CD14-positive monocyte (primary cell): ENCODE results near the gene HAUS5. TPM values are rescaled to one million over a fixed set of nuclear protein-coding genes. Genes with fewer than 3 reads are reported as not detected.

Source experiments
- DNase-seq, 3 donors: peaks; one replicate each; pipeline ENCODE4 v3.0.0-alpha.2; 2011 to 2022
- H2AFZ ChIP-seq: 2 replicates; pipeline ENCODE4 v1.6.0; 2012; ENCODE audit warnings: mild to moderate bottlenecking, low read depth, low read length, inconsistent platforms; ENCODE audit not compliant: insufficient read depth, poor library complexity, severe bottlenecking
- H3K27ac ChIP-seq, 2 donors: 1 replicate in 1 of 2; 2 replicates in 1 of 2; pipeline ENCODE4 v1.5.1; 2012 to 2013; ENCODE audit warnings: low read length in 2 of 2, control low read depth in 1 of 2, inconsistent platforms in 1 of 2, low read depth in 1 of 2, mild to moderate bottlenecking in 1 of 2
- H3K27me3 ChIP-seq, 2 donors: one replicate each; pipeline versions ENCODE4 v1.6.0 to v1.6.1; 2011 to 2013; ENCODE audit warnings: low read length in 2 of 2; ENCODE audit not compliant: control insufficient read depth in 2 of 2, insufficient read depth in 2 of 2
- H3K36me3 ChIP-seq, 2 donors: replicated peaks in 1 of 2; 1 replicate in 1 of 2; 2 replicates in 1 of 2; pipeline versions ENCODE4 v1.5.1 to v1.6.1; 2012 to 2013; ENCODE audit warnings: low read length in 2 of 2, control low read depth in 1 of 2, inconsistent platforms in 1 of 2, mild to moderate bottlenecking in 1 of 2; ENCODE audit not compliant: insufficient read depth in 2 of 2, control insufficient read depth in 1 of 2
- H3K4me1 ChIP-seq, 2 donors: 1 replicate in 1 of 2; 2 replicates in 1 of 2; pipeline versions ENCODE4 v1.5.1 to v1.6.1; 2012 to 2013; ENCODE audit warnings: low read length in 2 of 2, control low read depth in 1 of 2, inconsistent platforms in 1 of 2, mild to moderate bottlenecking in 1 of 2, moderate library complexity in 1 of 2; ENCODE audit not compliant: insufficient read depth in 2 of 2, control insufficient read depth in 1 of 2
- H3K4me2 ChIP-seq: replicated peaks from 2 replicates; pipeline ENCODE3; 2012; ENCODE audit warnings: low read length, moderate library complexity, mild to moderate bottlenecking; ENCODE audit not compliant: poor library complexity, severe bottlenecking; ENCODE audit errors: extremely low read depth
- H3K4me3 ChIP-seq, 3 experiments: fragments of 200-600 bp in 1 of 3; sonication (generic) in 1 of 3; replicated peaks in 1 of 3; 1 replicate in 2 of 3; 2 replicates in 1 of 3; pipeline ENCODE4 v1.5.1; 2011 to 2013; ENCODE audit warnings: low read length in 3 of 3, mild to moderate bottlenecking in 3 of 3, control low read depth in 2 of 3, low read depth in 2 of 3, inconsistent platforms in 1 of 3, moderate library complexity in 1 of 3
- H3K79me2 ChIP-seq: 2 replicates; pipeline ENCODE4 v1.6.0; 2012; ENCODE audit warnings: mild to moderate bottlenecking, control low read depth, inconsistent platforms, low read length, moderate library complexity; ENCODE audit not compliant: insufficient read depth
- H3K9ac ChIP-seq: 2 replicates; pipeline ENCODE4 v1.6.0; 2017; ENCODE audit warnings: low read length, mild to moderate bottlenecking; ENCODE audit not compliant: insufficient read depth, poor library complexity, severe bottlenecking
- H3K9me3 ChIP-seq, 2 donors: replicated peaks in 1 of 2; 1 replicate in 1 of 2; 2 replicates in 1 of 2; pipeline versions ENCODE4 v1.5.1 to v1.6.1; 2012 to 2013; ENCODE audit warnings: low read length in 2 of 2, control low read depth in 1 of 2; ENCODE audit not compliant: control insufficient read depth in 1 of 2, insufficient read depth in 1 of 2
- H4K20me1 ChIP-seq: 2 replicates; pipeline ENCODE4 v1.6.0; 2012; ENCODE audit warnings: mild to moderate bottlenecking, low read length, control low read depth, moderate library complexity; ENCODE audit not compliant: insufficient read depth
- H3K27ac Mint-ChIP-seq, 7 donors: one replicate each; pipeline ENCODE4 v1.8.0; 2020; ENCODE audit warnings: mild to moderate bottlenecking in 7 of 7, mixed read lengths in 7 of 7, moderate library complexity in 6 of 7, inconsistent platforms in 2 of 7
- H3K27me3 Mint-ChIP-seq, 3 donors: one replicate each; pipeline ENCODE4 v1.8.0; 2021 to 2022; ENCODE audit warnings: low read depth in 3 of 3, mild to moderate bottlenecking in 3 of 3, mixed read lengths in 3 of 3, moderate library complexity in 3 of 3, inconsistent platforms in 1 of 3
- H3K36me3 Mint-ChIP-seq, 2 donors: one replicate each; pipeline ENCODE4 v1.8.0; 2020; ENCODE audit warnings: mixed read lengths in 2 of 2, inconsistent platforms in 1 of 2, mild to moderate bottlenecking in 1 of 2
- H3K4me1 Mint-ChIP-seq: one replicate; pipeline ENCODE4 v1.8.0; 2020; ENCODE audit warnings: mild to moderate bottlenecking, mixed read lengths
- H3K4me3 Mint-ChIP-seq, 2 donors: one replicate each; pipeline ENCODE4 v1.8.0; 2020; ENCODE audit warnings: mild to moderate bottlenecking in 2 of 2, mixed read lengths in 2 of 2, moderate library complexity in 1 of 2
- H3K9me3 Mint-ChIP-seq, 7 donors: one replicate each; pipeline ENCODE4 v1.8.0; 2020 to 2022; ENCODE audit warnings: mixed read lengths in 7 of 7, mild to moderate bottlenecking in 6 of 7, moderate library complexity in 6 of 7, inconsistent platforms in 2 of 7
- WGBS: methylation state at CpG from one replicate; pipeline ENCODE4 v1.1.5; 2013; ENCODE audit warnings: missing lambda C conversion rate; ENCODE audit not compliant: insufficient coverage; 5-methylcytosine and 5-hydroxymethylcytosine counted together
- intact Hi-C, 2 donors: fragments of 100-400 bp; cut with micrococcal nuclease; formaldehyde crosslinking; loops; one replicate each; pipeline versions ENCODE4 v1.15.0 to v1.15.1; 2023
- polyA plus RNA-seq, 3 donors: library from polyadenylated mRNA; depleted of rRNA in 1 of 3; unstranded in 2 of 3; stranded (reverse) in 1 of 3; fragments of 300-500 nt in 2 of 3; fragments of >200 nt in 1 of 3; fragmentation: Illumina TruSeq in 2 of 3; gene quantifications; 1 replicate in 2 of 3; 2 replicates in 1 of 3; pipeline ENCODE4 v1.2.3, GENCODE V29; 2012 to 2021
- TF ChIP-seq, protein P1 (sequence below): fragments of 200-600 bp; IDR thresholded peaks from one replicate; pipeline ENCODE4 v1.8.0; 2022; ENCODE audit warnings: antibody characterized with exemption, mild to moderate bottlenecking

The HAUS5 gene
- polyA plus RNA-seq, 3 donors, result 0.94 to 6.3 (median 0.99) TPM

DNA sequence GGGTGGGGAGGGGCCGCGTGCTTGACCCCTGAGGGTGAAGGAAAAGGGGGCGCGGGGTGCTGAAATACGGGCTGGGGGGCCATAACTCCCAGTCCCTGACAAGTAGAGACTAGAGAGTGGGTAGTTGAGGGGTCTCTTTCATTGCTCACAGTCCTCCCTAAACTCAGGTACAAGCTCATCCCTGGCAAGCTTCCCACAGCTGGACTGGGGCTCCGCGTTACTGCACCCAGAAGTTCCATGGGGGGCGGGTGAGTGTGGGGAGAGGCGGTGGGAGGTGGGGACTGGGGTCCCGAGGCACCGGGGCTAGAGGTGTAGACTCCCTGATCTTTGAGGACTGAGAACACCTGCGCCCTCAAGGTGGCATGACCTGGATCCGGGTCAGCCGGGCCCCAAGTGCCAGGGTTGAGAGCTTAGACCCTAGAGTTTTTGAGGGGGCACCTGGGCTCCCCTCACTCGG is 30.3 kb downstream of the HAUS5 start:
- H4K20me1 ChIP-seq, result no peaks in the 10 kb centered on the region
- peak overlapping the region; percentile 74 to 98 (median 78) for H3K4me3 ChIP-seq
- H3K27me3 ChIP-seq, result peaks cover 0 to 2% of the 10 kb centered on the region in 2 donors
- intact Hi-C loops, result loop anchor here in 1 of 2 donors (10.0 kb wide), 1 partner anchor 102 kb away; the partner anchor contains the start of genes IGFLR1, LIN37, PSENEN and U2AF1L4
- 42% methylated on average over 9 of the region's 15 CpGs for WGBS
- peaks cover 1 to 6% of the 10 kb centered on the region in 2 donors for H3K36me3 Mint-ChIP-seq
- peaks cover 42 to 48% of the 10 kb centered on the region in 2 donors for H3K4me1 ChIP-seq
- peak overlapping the region; percentile 84 to 94 for H3K4me3 Mint-ChIP-seq
- peaks cover 2 to 6% of the 10 kb centered on the region in 2 donors for H3K36me3 ChIP-seq
- H2AFZ ChIP-seq, result peak overlapping the region; percentile 97
- H3K9ac ChIP-seq, result peak overlapping the region; percentile 70
- peak overlapping the region; percentile 98 for H3K4me2 ChIP-seq
- no peaks in the 10 kb centered on the region for H3K79me2 ChIP-seq
- TF ChIP-seq, protein P1, sequence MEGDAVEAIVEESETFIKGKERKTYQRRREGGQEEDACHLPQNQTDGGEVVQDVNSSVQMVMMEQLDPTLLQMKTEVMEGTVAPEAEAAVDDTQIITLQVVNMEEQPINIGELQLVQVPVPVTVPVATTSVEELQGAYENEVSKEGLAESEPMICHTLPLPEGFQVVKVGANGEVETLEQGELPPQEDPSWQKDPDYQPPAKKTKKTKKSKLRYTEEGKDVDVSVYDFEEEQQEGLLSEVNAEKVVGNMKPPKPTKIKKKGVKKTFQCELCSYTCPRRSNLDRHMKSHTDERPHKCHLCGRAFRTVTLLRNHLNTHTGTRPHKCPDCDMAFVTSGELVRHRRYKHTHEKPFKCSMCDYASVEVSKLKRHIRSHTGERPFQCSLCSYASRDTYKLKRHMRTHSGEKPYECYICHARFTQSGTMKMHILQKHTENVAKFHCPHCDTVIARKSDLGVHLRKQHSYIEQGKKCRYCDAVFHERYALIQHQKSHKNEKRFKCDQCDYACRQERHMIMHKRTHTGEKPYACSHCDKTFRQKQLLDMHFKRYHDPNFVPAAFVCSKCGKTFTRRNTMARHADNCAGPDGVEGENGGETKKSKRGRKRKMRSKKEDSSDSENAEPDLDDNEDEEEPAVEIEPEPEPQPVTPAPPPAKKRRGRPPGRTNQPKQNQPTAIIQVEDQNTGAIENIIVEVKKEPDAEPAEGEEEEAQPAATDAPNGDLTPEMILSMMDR, result no peak
- H3K27ac ChIP-seq, result peak overlapping the region in 1 of 2 donors; percentile 70
- H3K9me3 Mint-ChIP-seq, result no peaks in the 10 kb centered on the region
- DNase-seq, result no peak
- no peak overlapping the region for H3K27ac Mint-ChIP-seq
- peaks cover 27% of the 10 kb centered on the region for H3K4me1 Mint-ChIP-seq
- H3K9me3 ChIP-seq, result no peaks in the 10 kb centered on the region
- H3K27me3 Mint-ChIP-seq, result peaks cover 8 to 16% (median 13%) of the 10 kb centered on the region in 3 donors

DNA sequence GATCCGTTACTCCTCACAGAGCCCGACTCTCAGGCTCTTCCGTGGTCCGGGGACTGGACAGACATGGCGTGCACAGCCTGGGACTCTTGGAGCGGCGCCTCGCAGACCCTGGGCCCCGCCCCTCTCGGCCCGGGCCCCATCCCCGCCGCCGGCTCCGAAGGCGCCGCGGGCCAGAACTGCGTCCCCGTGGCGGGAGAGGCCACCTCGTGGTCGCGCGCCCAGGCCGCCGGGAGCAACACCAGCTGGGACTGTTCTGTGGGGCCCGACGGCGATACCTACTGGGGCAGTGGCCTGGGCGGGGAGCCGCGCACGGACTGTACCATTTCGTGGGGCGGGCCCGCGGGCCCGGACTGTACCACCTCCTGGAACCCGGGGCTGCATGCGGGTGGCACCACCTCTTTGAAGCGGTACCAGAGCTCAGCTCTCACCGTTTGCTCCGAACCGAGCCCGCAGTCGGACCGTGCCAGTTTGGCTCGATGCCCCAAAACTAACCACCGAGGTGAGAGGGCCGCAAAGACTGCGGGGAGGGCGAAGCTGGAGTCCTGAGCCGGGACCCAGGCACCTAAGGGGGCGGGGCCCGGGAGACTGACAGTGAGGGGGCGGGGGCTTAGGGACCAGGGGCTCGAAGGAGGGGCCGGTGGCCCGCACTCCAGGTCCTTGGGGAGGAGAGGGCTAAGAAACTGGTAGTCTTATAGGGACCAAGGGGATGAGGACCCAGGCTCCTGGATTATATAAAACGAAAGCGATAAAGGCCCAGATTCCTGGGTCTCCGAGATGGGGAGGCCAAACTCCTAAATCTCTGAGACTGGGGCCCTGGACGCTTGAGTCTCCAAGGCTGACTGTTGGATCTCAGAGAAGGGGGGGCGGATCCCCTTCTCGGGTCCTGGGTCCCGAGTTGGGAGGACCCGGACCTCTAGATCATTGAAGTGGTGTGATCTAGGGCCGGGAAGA is 31.0 kb downstream of the HAUS5 start:
- TF ChIP-seq, protein P1, result no peak
- Mint-ChIP-seq H3K4me3 (peak overlapping the region; percentile 84 to 94), H3K9me3 (no peaks in the 10 kb centered on the region), H3K36me3 (no peaks in the 10 kb centered on the region), H3K27ac (peak overlapping the region; percentile 81 to 92 (median 91)), H3K4me1 (peaks cover 28% of the 10 kb centered on the region), H3K27me3 (peaks cover 8 to 16% (median 13%) of the 10 kb centered on the region in 3 donors)
- WGBS, result under 1% methylated on average over 60 of the region's 69 CpGs
- no peaks in the 10 kb centered on the region for H4K20me1 ChIP-seq
- peak overlapping the region; percentile 70 for H3K9ac ChIP-seq
- peak overlapping the region; percentile 98 for H3K4me2 ChIP-seq
- H3K4me3 ChIP-seq, result peak overlapping the region; percentile 74 to 98 (median 78)
- H3K27me3 ChIP-seq, result peaks cover 0 to 2% of the 10 kb centered on the region in 2 donors
- H3K36me3 ChIP-seq, result no peaks in the 10 kb centered on the region
- peak; percentile 49 to 80 (median 65) for DNase-seq
- intact Hi-C loops, result loop anchor here (2.0 to 10.0 kb wide), 2 partner anchors 15 to 101 kb away; partner anchors contain the start of genes IGFLR1 (in 1 of the 2), LIN37 (in 1 of the 2), PSENEN (in 1 of the 2) and RBM42 (in 1 of the 2)
- peaks cover 4% of the 10 kb centered on the region for H3K79me2 ChIP-seq
- H3K9me3 ChIP-seq, result no peaks in the 10 kb centered on the region
- peaks cover 44 to 50% of the 10 kb centered on the region in 2 donors for H3K4me1 ChIP-seq
- peak overlapping the region; percentile 97 for H2AFZ ChIP-seq
- peak overlapping the region; percentile 70 to 76 for H3K27ac ChIP-seq
